RWPE1 (cell line): ENCODE data around the gene AKR7A3.

Experiments used
- CTCF ChIA-PET: fragments of 350-600 bp; sonication (Branson Sonifier 250); formaldehyde crosslinking; extraction: SDS; loops from one replicate; lab custom pipeline; 2021; lab: Yijun Ruan, JAX
- POLR2A ChIA-PET: fragments of 400-600 bp; formaldehyde crosslinking; extraction: SDS; loops from one replicate; lab custom pipeline; 2020; ENCODE audit warnings: antibody characterized with exemption; ENCODE audit not compliant: low non-redundant PET; lab: Yijun Ruan, JAX
- DNase-seq: peaks from one replicate; pipeline ENCODE4 v3.0.0; 2012; ENCODE audit warnings: low spot score
- H3K27ac ChIP-seq: fragments of 450-650 bp; 2 replicates; pipeline ENCODE4 v1.5.1; 2017
- TF ChIP-seq, protein P1 (sequence below): fragments of 450-650 bp; conservative IDR thresholded peaks from 2 replicates; pipeline ENCODE4 v1.5.1; 2017; ENCODE audit warnings: low read depth, mild to moderate bottlenecking

Gene AKR7A3

GRCh38 chr1:19327301-19327700, 38.7 kb upstream of the AKR7A3 start:
- H3K27ac ChIP-seq: no peak overlapping the region
- TF ChIP-seq, protein P1, sequence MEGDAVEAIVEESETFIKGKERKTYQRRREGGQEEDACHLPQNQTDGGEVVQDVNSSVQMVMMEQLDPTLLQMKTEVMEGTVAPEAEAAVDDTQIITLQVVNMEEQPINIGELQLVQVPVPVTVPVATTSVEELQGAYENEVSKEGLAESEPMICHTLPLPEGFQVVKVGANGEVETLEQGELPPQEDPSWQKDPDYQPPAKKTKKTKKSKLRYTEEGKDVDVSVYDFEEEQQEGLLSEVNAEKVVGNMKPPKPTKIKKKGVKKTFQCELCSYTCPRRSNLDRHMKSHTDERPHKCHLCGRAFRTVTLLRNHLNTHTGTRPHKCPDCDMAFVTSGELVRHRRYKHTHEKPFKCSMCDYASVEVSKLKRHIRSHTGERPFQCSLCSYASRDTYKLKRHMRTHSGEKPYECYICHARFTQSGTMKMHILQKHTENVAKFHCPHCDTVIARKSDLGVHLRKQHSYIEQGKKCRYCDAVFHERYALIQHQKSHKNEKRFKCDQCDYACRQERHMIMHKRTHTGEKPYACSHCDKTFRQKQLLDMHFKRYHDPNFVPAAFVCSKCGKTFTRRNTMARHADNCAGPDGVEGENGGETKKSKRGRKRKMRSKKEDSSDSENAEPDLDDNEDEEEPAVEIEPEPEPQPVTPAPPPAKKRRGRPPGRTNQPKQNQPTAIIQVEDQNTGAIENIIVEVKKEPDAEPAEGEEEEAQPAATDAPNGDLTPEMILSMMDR: no peak
- ChIA-PET CTCF (interaction anchor here (0.7 kb wide), 1 partner anchor 14 kb away, joined by 4 read pairs; no protein-coding TSS in a partner anchor), POLR2A (no interaction called here)
- no peak for DNase-seq

DNA sequence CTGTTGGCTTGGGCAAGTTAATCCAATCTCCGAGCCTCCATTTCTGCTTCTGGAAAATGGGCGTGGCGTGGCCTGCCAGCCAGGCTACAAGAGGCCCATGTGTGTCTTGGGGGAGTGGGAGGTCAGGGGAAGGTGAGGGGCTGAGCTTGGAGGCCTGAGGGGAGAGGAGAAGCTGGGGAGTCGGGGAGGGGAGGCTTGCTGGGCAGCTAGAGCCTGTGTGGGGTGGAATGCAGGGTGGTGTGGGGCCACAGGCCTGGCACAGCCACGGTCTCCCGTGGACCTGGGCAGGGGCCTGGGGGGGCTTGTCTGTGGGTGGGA, 38.1 kb upstream of the AKR7A3 start:
- CTCF ChIA-PET: interaction anchor here (0.7 kb wide), 2 partner anchors 14 to 1736 kb away, joined by 3 to 4 read pairs; no protein-coding TSS in a partner anchor
- TF ChIP-seq, protein P1: no peak
- DNase-seq: no peak
- H3K27ac ChIP-seq: no peak overlapping the region
- POLR2A ChIA-PET: no interaction called here

- TF ChIP-seq, protein P1: no peak
- ChIA-PET POLR2A (no interaction called here), CTCF (interaction anchor here (0.7 kb wide), 1 partner anchor 1736 kb away, joined by 3 read pairs; no protein-coding TSS in a partner anchor)
- no peak overlapping the region for H3K27ac ChIP-seq
- DNase-seq: no peak
Observed at GRCh38 chr1:19325958-19326747, 37.6 kb upstream of the AKR7A3 start.

DNA sequence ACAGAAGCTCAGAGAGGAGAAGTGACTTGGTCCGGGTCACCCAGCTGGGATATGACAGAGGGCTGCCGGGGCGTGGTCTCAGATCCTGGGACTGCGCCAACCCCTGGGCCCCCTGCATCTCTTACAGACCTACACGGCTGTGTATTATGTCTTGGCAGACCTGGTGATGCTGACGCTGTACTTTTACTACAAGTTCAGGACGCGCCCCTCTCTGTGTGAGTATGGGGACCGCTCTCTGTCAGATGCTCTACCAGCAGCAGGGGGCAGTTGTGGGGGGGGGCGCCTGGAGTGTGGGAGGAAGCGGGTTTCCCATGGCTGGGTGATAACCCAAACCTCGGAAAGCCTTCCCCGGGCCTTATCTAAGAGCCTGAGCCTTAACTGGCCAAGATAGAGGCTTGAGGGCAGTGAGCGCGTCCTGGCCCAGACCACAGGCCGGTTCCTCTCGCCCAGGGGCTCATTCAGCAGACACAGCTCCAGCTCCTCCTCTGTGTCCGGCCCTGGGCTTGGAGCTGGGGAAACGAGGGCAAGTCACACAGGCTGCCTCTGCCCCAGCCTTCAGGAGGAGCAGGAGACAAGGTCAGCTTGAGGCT, 36.9 kb upstream of the AKR7A3 start:
- no peak for DNase-seq
- TF ChIP-seq, protein P1: no peak
- H3K27ac ChIP-seq: no peak overlapping the region
- POLR2A ChIA-PET: no interaction called here
- CTCF ChIA-PET: no interaction called here

GRCh38 chr1:19324665-19324990, 36.1 kb upstream of the AKR7A3 start:
- CTCF ChIA-PET: no interaction called here
- H3K27ac ChIP-seq: no peak overlapping the region
- POLR2A ChIA-PET: no interaction called here
- DNase-seq: no peak
- TF ChIP-seq, protein P1: no peak

- no peak overlapping the region for H3K27ac ChIP-seq
- ChIA-PET POLR2A (no interaction called here), CTCF (no interaction called here)
- TF ChIP-seq, protein P1: no peak
- DNase-seq: no peak
Observed at GRCh38 chr1:19323987-19324664, 35.6 kb upstream of the AKR7A3 start.
